GM21717 (cell line): ENCODE measurements around the gene NEK4.
"Not testable (repeated sequence)": the region's sequence is repeated elsewhere in the genome, so short reads cannot be mapped to it uniquely, and the experiment has no call there.

Source experiments
- ATAC-seq: cut with Tn5 transposase; IDR thresholded peaks from one replicate; pipeline ENCODE4 v1.9.1; 2021; ENCODE audit warnings: mild to moderate bottlenecking, moderate library complexity; ENCODE audit not compliant: unreplicated experiment

The NEK4 gene

GRCh38 chr3:52678265-52679198 lies 92.2 kb downstream of the NEK4 start:
- no peak for ATAC-seq

- not testable (repeated sequence) for ATAC-seq
Observed at GRCh38 chr3:52676201-52676600, 94.5 kb downstream of the NEK4 start.

- no peak for ATAC-seq
Observed at GRCh38 chr3:52671676-52672075, 99.1 kb downstream of the NEK4 start.

DNA sequence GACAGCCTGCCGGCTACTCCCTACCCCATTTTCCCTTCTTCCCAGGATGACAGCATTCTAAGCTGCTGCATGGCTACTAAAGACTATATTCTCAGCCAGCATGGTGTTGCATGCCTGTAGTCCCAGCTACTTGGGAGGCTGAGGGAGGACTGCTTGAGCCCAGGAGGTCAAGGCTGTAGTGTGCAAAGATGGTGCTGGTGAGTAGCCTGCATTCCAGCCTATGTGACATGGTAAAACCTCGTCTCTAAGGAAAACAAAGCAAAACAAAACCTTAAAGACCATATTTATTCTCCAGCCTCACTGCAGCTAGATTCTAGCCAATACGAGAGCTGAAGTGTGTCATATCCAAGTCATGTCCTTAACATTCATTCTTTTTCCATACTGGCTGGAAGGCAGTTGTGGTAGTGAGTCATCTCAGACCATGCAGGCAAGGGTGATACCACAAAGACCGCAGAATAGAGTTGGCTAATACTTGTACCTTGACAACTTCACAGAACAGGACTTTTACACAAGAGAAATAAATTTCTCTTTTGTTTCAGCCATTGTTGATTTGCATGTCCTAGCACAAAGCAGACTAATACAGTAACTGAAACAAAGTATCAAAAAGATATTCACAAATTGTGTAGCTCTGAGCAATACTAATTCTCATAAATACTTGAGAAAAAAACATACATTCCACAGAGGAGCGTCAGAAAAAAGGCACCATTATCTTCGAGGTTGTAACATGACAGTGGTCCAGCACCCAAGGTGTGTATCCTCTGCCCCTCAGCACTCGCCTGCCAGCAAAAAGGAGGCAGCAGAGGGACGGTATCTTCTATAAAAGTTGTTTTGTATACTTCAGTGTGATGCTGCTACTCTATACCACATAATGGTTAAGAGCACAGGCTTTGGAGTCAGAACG lies 99.9 kb downstream of the NEK4 start:
- ATAC-seq: peak; percentile 81

DNA sequence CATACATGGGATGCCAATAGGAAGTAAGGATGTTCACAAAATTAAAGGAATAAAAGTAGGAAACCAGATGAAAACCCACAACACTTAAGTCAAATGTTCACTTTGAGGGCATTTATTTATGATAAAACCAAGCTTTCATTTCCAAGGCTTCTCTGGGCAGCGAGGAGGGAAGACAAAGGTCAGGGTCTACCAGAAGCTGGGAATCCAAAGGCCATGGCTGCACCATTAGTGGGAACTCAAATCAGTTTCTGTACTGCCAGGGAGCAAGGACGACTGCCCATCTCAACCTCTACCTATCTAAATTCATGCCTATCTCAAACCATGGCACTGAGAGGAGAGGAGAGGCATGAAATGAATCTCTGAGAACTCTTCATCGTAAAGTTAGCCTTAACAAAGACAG lies 107.6 kb downstream of the NEK4 start:
- ATAC-seq: no peak

DNA sequence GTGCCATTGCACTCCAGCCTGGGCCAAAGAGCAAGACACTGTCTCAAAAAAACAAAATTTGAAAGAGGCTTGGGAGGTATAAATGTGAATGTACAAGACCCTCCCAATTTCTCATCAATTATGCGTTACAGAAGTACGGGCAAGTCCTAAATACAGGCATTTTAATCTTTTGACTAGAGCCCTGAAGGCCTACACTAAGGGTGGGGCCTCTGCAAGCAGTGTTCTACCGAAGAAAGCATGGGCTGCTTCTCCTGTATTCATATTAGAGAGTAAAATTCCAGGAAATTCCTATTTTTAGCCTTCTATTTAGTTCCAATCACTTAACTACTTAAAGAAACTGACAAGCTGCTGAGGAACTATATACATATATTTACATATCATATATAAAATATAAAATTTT lies 110.7 kb downstream of the NEK4 start:
- no peak for ATAC-seq
